ENCODE measurements around the gene TGFBI.

Gene TGFBI

GRCh38 chr5:136021016-136021405 lies 7.8 kb upstream of the TGFBI start:
- no peak for TF ChIP-seq JUND (IDR thresholded peaks at IDR 0.05; ENCODE audit: low read depth)
- DNase-seq (ENCODE audit: low read depth in 1 of 2, low spot score in 1 of 2): no peak
- in situ Hi-C loops (cut with HindIII; ENCODE audit: low pct_unique_long_range_greater_than_20kb, low sequenced_read_pairs): no loop called here

- in situ Hi-C loops (cut with HindIII; ENCODE audit: low pct_unique_long_range_greater_than_20kb, low sequenced_read_pairs): no loop called here
- TF ChIP-seq JUND (IDR thresholded peaks at IDR 0.05; ENCODE audit: low read depth): no peak
- DNase-seq (ENCODE audit: low read depth in 1 of 2, low spot score in 1 of 2): no peak
Measured at GRCh38 chr5:136022965-136023364, 5.8 kb upstream of the TGFBI start.

- no peak for DNase-seq (ENCODE audit: low read depth in 1 of 2, low spot score in 1 of 2)
- TF ChIP-seq JUND (IDR thresholded peaks at IDR 0.05; ENCODE audit: low read depth): no peak
- in situ Hi-C loops (cut with HindIII; ENCODE audit: low pct_unique_long_range_greater_than_20kb, low sequenced_read_pairs): no loop called here
Measured at GRCh38 chr5:136023958-136024541, 4.7 kb upstream of the TGFBI start.

DNA sequence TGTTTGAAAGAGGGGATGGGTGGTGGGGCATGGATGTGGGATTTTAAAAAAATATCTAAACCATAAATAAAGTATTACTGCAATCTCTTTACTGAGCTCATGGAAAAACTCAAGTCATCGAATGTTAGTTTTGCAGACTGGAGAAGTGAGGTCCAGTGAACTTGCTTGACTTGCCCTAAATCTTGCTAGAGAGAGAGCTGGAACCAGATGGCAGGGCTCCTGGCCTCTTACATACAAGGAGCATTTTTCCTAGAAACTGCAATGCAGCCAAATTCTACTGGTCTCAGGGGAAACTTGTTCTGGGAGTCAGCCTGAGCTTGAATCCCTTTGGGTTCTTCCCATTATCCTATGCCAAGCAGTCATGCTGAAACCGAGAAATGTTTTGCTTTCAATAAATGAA lies 2.9 kb upstream of the TGFBI start:
- in situ Hi-C loops (cut with HindIII; ENCODE audit: low pct_unique_long_range_greater_than_20kb, low sequenced_read_pairs): no loop called here
- no peak for DNase-seq (ENCODE audit: low read depth in 1 of 2, low spot score in 1 of 2)
- TF ChIP-seq JUND (IDR thresholded peaks at IDR 0.05; ENCODE audit: low read depth): no peak

DNA sequence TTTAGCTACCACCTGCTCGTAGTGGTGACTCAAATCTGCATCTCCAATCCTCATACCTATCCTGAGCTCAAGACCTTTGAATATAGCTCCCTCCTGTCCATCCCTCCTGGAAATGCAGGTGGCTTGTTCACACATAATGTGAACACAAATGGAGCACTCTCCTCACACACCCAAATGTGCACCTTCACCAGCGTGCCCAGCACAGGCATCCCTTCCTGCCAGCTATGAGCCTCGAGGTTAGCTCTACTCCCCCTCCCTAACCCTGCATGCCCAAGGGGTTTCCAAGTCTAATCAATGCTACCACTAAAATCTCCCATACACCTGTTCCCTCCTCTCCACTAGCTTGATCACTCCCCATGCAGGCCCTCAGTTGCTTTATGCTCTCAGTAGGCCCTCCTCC lies 2.2 kb upstream of the TGFBI start:
- DNase-seq (ENCODE audit: low read depth in 1 of 2, low spot score in 1 of 2): no peak
- TF ChIP-seq JUND (IDR thresholded peaks at IDR 0.05; ENCODE audit: low read depth): no peak
- in situ Hi-C loops (cut with HindIII; ENCODE audit: low pct_unique_long_range_greater_than_20kb, low sequenced_read_pairs): no loop called here

DNA sequence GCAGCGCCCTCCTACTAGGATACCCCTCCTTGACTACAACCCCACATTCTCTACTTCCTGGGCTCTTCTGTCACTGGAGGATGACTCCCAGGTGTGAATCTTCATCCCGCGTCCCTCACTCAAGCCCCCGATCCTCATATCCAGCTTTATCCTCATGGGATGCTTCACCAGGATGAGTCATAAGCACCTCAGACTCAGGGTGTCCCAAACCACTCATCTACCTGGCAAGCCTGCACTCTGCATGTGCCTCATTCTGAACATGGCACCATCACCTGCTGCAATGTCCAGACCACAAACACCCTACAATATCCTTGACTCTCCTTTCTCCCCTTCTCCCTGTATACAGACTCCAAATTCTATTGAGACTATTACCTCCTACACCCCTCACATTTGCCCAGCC lies 1.5 kb upstream of the TGFBI start:
- in situ Hi-C loops (cut with HindIII; ENCODE audit: low pct_unique_long_range_greater_than_20kb, low sequenced_read_pairs): no loop called here
- no peak for DNase-seq (ENCODE audit: low read depth in 1 of 2, low spot score in 1 of 2)
- TF ChIP-seq JUND (IDR thresholded peaks at IDR 0.05; ENCODE audit: low read depth): no peak

GRCh38 chr5:136028090-136028489 lies 698 bp upstream of the TGFBI start:
- TF ChIP-seq JUND (IDR thresholded peaks at IDR 0.05; ENCODE audit: low read depth): no peak
- DNase-seq (ENCODE audit: low read depth in 1 of 2, low spot score in 1 of 2): no peak
- in situ Hi-C loops (cut with HindIII; ENCODE audit: low pct_unique_long_range_greater_than_20kb, low sequenced_read_pairs): no loop called here

- TF ChIP-seq JUND (IDR thresholded peaks at IDR 0.05; ENCODE audit: low read depth): no peak
- in situ Hi-C loops (cut with HindIII; ENCODE audit: low pct_unique_long_range_greater_than_20kb, low sequenced_read_pairs): no loop called here
- no peak for DNase-seq (ENCODE audit: low read depth in 1 of 2, low spot score in 1 of 2)
Measured at GRCh38 chr5:136030252-136030651, 1.5 kb downstream of the TGFBI start.

GRCh38 chr5:136030956-136031611 lies 2.3 kb downstream of the TGFBI start:
- no peak for TF ChIP-seq JUND (IDR thresholded peaks at IDR 0.05; ENCODE audit: low read depth)
- DNase-seq (ENCODE audit: low read depth in 1 of 2, low spot score in 1 of 2): no peak
- in situ Hi-C loops (cut with HindIII; ENCODE audit: low pct_unique_long_range_greater_than_20kb, low sequenced_read_pairs): no loop called here

DNA sequence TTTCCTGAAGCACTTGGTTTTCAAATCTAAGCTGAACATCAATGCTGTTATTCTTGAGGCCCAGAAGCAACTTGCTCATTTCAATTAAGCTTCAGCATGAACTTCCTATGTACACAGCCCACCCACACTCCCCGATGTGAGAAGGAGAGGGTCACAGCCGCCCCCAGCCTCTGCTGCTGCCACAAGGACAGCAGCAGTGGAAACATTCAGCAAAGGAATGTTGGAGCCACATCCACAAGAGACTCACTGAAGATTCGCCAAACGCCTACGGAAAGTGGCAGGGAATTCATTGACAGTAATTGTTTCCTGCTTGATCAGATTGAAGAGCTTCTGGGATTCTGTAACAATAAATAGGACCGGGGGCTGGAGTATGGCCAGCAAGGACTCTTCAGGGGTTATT lies 2.9 kb downstream of the TGFBI start:
- no peak for DNase-seq (ENCODE audit: low read depth in 1 of 2, low spot score in 1 of 2)
- TF ChIP-seq JUND (IDR thresholded peaks at IDR 0.05; ENCODE audit: low read depth): no peak
- in situ Hi-C loops (cut with HindIII; ENCODE audit: low pct_unique_long_range_greater_than_20kb, low sequenced_read_pairs): no loop called here

- TF ChIP-seq JUND (IDR thresholded peaks at IDR 0.05; ENCODE audit: low read depth): no peak
Measured at GRCh38 chr5:136032564-136032963, 3.8 kb downstream of the TGFBI start.

DNA sequence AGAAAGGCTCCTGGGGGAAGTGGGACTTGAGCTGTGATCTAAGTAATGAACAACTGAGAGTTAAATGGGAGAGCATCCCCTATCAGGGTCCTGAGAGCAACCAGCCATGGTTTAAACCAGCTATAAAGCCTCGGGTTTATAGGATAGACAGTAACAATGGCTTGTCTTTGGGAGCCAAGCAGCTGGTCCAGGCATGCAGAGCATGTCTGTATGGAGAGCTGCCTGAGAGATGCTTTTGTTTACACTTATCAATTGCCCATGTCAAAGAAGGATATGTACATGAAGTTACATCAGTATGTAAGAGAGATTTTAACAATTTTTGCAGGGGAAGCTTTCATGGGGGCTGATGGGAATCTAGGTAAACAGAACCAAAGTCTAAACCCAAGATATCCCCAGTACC lies 4.4 kb downstream of the TGFBI start:
- TF ChIP-seq JUND (IDR thresholded peaks at IDR 0.05; ENCODE audit: low read depth): no peak
- no peak for DNase-seq (ENCODE audit: low read depth in 1 of 2, low spot score in 1 of 2)
- in situ Hi-C loops (cut with HindIII; ENCODE audit: low pct_unique_long_range_greater_than_20kb, low sequenced_read_pairs): no loop called here

More at GRCh38 chr5:136032564-136032963, 3.8 kb downstream of the TGFBI start:
- in situ Hi-C loops (cut with HindIII; ENCODE audit: low pct_unique_long_range_greater_than_20kb, low sequenced_read_pairs): no loop called here
- DNase-seq (ENCODE audit: low read depth in 1 of 2, low spot score in 1 of 2): no peak

GRCh38 chr5:136033848-136034247 lies 5.1 kb downstream of the TGFBI start:
- no peak for TF ChIP-seq JUND (IDR thresholded peaks at IDR 0.05; ENCODE audit: low read depth)
- no peak for DNase-seq (ENCODE audit: low read depth in 1 of 2, low spot score in 1 of 2)
- in situ Hi-C loops (cut with HindIII; ENCODE audit: low pct_unique_long_range_greater_than_20kb, low sequenced_read_pairs): no loop called here

DNA sequence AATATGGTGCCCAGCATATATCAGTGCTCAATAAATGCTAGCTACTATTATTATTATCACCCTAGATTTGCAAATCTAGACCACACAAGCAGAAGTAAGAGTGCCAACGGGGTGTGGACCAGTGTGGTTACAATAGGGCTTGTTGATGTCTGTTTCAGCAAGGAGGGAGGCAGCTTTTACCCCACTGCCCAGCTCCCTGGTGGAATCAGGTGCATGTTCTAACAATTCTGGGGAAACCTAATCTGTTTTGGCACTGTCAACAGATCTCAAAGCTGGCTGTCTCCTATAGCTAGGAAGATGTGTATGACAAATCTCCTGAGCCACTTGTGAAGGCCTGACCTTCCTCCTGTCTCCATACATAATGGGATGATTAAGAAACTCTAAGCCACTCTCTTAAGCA lies 5.7 kb downstream of the TGFBI start:
- DNase-seq (ENCODE audit: low read depth in 1 of 2, low spot score in 1 of 2): no peak
- in situ Hi-C loops (cut with HindIII; ENCODE audit: low pct_unique_long_range_greater_than_20kb, low sequenced_read_pairs): no loop called here
- TF ChIP-seq JUND (IDR thresholded peaks at IDR 0.05; ENCODE audit: low read depth): no peak
